Measurements from ENCODE around the gene ATPAF1.

The ATPAF1 gene

GRCh38 chr1:46617108-46617800 is 50.9 kb downstream of the ATPAF1 start:
- Mint-ChIP-seq H3K4me3 (peak overlapping the region; percentile 90), H3K36me3 (peaks cover 12% of the 10 kb centered on the region), H3K27ac (peak overlapping the region; percentile 94), H3K4me1 (peaks cover 67% of the 10 kb centered on the region), H3K9me3 (no peaks in the 10 kb centered on the region)
- DNase-seq (ENCODE audit: low spot score in 2 of 2) (no peak), ATAC-seq (no peak)

- Mint-ChIP-seq H3K4me1 (peaks cover 73% of the 10 kb centered on the region), H3K4me3 (peak within 1 kb of the TSS; percentile 90), H3K27ac (peak within 1 kb of the TSS; percentile 94), H3K36me3 (peaks cover 19% of the 10 kb centered on the region), H3K9me3 (no peaks in the 10 kb centered on the region)
- ATAC-seq = peak; percentile 78
- peak; percentile 45 to 82 for DNase-seq (ENCODE audit: low spot score in 2 of 2)
Measured at GRCh38 chr1:46616277-46617107, 51.7 kb downstream of the ATPAF1 start, which contains the start of gene MOB3C. Gene MOB3C, minus strand, starts transcription at chr1:46616811. Its CDS starts 3,490 bp downstream, at chr1:46613321.

GRCh38 chr1:46615735-46616134 is 52.4 kb downstream of the ATPAF1 start:
- ATAC-seq (peak; percentile 33), DNase-seq (ENCODE audit: low spot score in 2 of 2) (peak in 1 of 2 donors; percentile 65)
- H3K4me1 Mint-ChIP-seq = peaks cover 76% of the 10 kb centered on the region
- H3K36me3 Mint-ChIP-seq = peaks cover 27% of the 10 kb centered on the region
- H3K27ac Mint-ChIP-seq = peak overlapping the region; percentile 94
- no peaks in the 10 kb centered on the region for H3K9me3 Mint-ChIP-seq
- H3K4me3 Mint-ChIP-seq = peak overlapping the region; percentile 90

- no peaks in the 10 kb centered on the region for H3K9me3 Mint-ChIP-seq
- H3K36me3 Mint-ChIP-seq = peaks cover 33% of the 10 kb centered on the region
- DNase-seq (ENCODE audit: low spot score in 2 of 2) = no peak
- H3K4me3 Mint-ChIP-seq = peak overlapping the region; percentile 90
- H3K27ac Mint-ChIP-seq = peak overlapping the region; percentile 94
- peaks cover 80% of the 10 kb centered on the region for H3K4me1 Mint-ChIP-seq
- ATAC-seq = no peak
Measured at GRCh38 chr1:46615088-46615487, 53.1 kb downstream of the ATPAF1 start.

GRCh38 chr1:46614604-46614984 is 53.6 kb downstream of the ATPAF1 start:
- Mint-ChIP-seq H3K4me1 (peaks cover 85% of the 10 kb centered on the region), H3K27ac (peak overlapping the region; percentile 94), H3K9me3 (no peaks in the 10 kb centered on the region), H3K36me3 (peaks cover 38% of the 10 kb centered on the region), H3K4me3 (peak overlapping the region; percentile 90)
- ATAC-seq (no peak), DNase-seq (ENCODE audit: low spot score in 2 of 2) (no peak)

- no peak for DNase-seq (ENCODE audit: low spot score in 2 of 2)
- Mint-ChIP-seq H3K4me1 (peaks cover 86% of the 10 kb centered on the region), H3K4me3 (peak overlapping the region; percentile 47), H3K27ac (peak overlapping the region; percentile 94), H3K36me3 (peaks cover 45% of the 10 kb centered on the region), H3K9me3 (no peaks in the 10 kb centered on the region)
- ATAC-seq = peak; percentile 52
Measured at GRCh38 chr1:46613661-46614603, 54.2 kb downstream of the ATPAF1 start.

- H3K9me3 Mint-ChIP-seq = no peaks in the 10 kb centered on the region
- no peak for ATAC-seq
- peaks cover 79% of the 10 kb centered on the region for H3K4me1 Mint-ChIP-seq
- peak overlapping the region; percentile 89 for H3K27ac Mint-ChIP-seq
- DNase-seq (ENCODE audit: low spot score in 2 of 2) = no peak
- peak overlapping the region; percentile 47 for H3K4me3 Mint-ChIP-seq
- H3K36me3 Mint-ChIP-seq = peaks cover 53% of the 10 kb centered on the region
Measured at GRCh38 chr1:46612937-46613660, 55.1 kb downstream of the ATPAF1 start.

- Mint-ChIP-seq H3K27ac (peak overlapping the region; percentile 89), H3K4me1 (peaks cover 70% of the 10 kb centered on the region), H3K9me3 (no peaks in the 10 kb centered on the region), H3K4me3 (peak overlapping the region; percentile 30), H3K36me3 (peaks cover 60% of the 10 kb centered on the region)
- ATAC-seq = no peak
- no peak for DNase-seq (ENCODE audit: low spot score in 2 of 2)
Measured at GRCh38 chr1:46611691-46612221, 56.4 kb downstream of the ATPAF1 start.

- ATAC-seq = no peak
- no peak for DNase-seq (ENCODE audit: low spot score in 2 of 2)
- Mint-ChIP-seq H3K9me3 (no peaks in the 10 kb centered on the region), H3K4me3 (no peak overlapping the region), H3K27ac (peak overlapping the region; percentile 42), H3K36me3 (peaks cover 65% of the 10 kb centered on the region), H3K4me1 (peaks cover 63% of the 10 kb centered on the region)
Measured at GRCh38 chr1:46607345-46608130, 60.6 kb downstream of the ATPAF1 start.

GRCh38 chr1:46606255-46606965 is 61.8 kb downstream of the ATPAF1 start:
- Mint-ChIP-seq H3K36me3 (peaks cover 53% of the 10 kb centered on the region), H3K4me1 (peaks cover 61% of the 10 kb centered on the region), H3K4me3 (peak overlapping the region; percentile 90), H3K27ac (peak overlapping the region; percentile 89), H3K9me3 (no peaks in the 10 kb centered on the region)
- ATAC-seq = no peak
- no peak for DNase-seq (ENCODE audit: low spot score in 2 of 2)

GRCh38 chr1:46605232-46605631 is 62.9 kb downstream of the ATPAF1 start:
- no peak for DNase-seq (ENCODE audit: low spot score in 2 of 2)
- peaks cover 42% of the 10 kb centered on the region for H3K36me3 Mint-ChIP-seq
- H3K27ac Mint-ChIP-seq = peak overlapping the region; percentile 89
- H3K4me3 Mint-ChIP-seq = peak overlapping the region; percentile 90
- H3K4me1 Mint-ChIP-seq = peaks cover 60% of the 10 kb centered on the region
- ATAC-seq = peak; percentile 42
- no peaks in the 10 kb centered on the region for H3K9me3 Mint-ChIP-seq

- Mint-ChIP-seq H3K27ac (peak within 1 kb of the TSS; percentile 89), H3K4me1 (peaks cover 61% of the 10 kb centered on the region), H3K4me3 (peak within 1 kb of the TSS; percentile 90), H3K9me3 (no peaks in the 10 kb centered on the region), H3K36me3 (peaks cover 29% of the 10 kb centered on the region)
- peak; percentile 95 for ATAC-seq
- peak; percentile 95 to 99 for DNase-seq (ENCODE audit: low spot score in 2 of 2)
Measured at GRCh38 chr1:46603858-46604549, 64.2 kb downstream of the ATPAF1 start, which contains the start of gene MKNK1. Gene MKNK1, minus strand, starts transcription at chr1:46604268. Its CDS starts 20,941 bp downstream, at chr1:46583327.
